SK-N-SH treated with all-trans-retinoic acid at 6 μM for 48 hours (cell line): ENCODE results near the gene HMGB4.

Experiments used
- ARNTL ChIP-seq: fragments of 450-650 bp; formaldehyde crosslinking; IDR thresholded peaks from 2 replicates; pipeline ENCODE4 v1.5.0; 2020; ENCODE audit warnings: low read depth, mild to moderate bottlenecking, moderate library complexity, borderline replicate concordance
- CSRNP3 ChIP-seq: fragments of 250-450 bp; sonication (Bioruptor Pico); IDR thresholded peaks from 2 replicates; pipeline ENCODE4 v1.5.1; 2021; ENCODE audit warnings: mild to moderate bottlenecking, moderate library complexity
- ISL1 ChIP-seq: fragments of 250-450 bp; sonication (Bioruptor Pico); IDR thresholded peaks from 2 replicates; pipeline ENCODE4 v2.1.2; 2022; ENCODE audit warnings: mild to moderate bottlenecking, moderate library complexity
- OSR1 ChIP-seq: fragments of 250-450 bp; sonication (Bioruptor Pico); IDR thresholded peaks from 2 replicates; pipeline ENCODE4 v1.8.0; 2022; ENCODE audit warnings: moderate library complexity, mild to moderate bottlenecking, inconsistent platforms
- PATZ1 ChIP-seq: fragments of 250-450 bp; sonication (Bioruptor Pico); IDR thresholded peaks from 2 replicates; pipeline ENCODE4 v1.8.0; 2020; ENCODE audit warnings: mild to moderate bottlenecking, moderate library complexity, borderline replicate concordance
- RARB ChIP-seq: fragments of 250-450 bp; sonication (Bioruptor Pico); IDR thresholded peaks from 2 replicates; pipeline ENCODE4 v1.8.0; 2021; ENCODE audit warnings: mild to moderate bottlenecking, moderate library complexity
- TSHZ2 ChIP-seq: fragments of 250-450 bp; sonication (Bioruptor Pico); IDR thresholded peaks from 2 replicates; pipeline ENCODE4 v1.5.0; 2020; ENCODE audit warnings: mild to moderate bottlenecking, moderate library complexity
- ZFP3 ChIP-seq: fragments of 250-450 bp; sonication (Bioruptor Pico); IDR thresholded peaks from 2 replicates; pipeline ENCODE4 v1.5.0; 2020; ENCODE audit warnings: mild to moderate bottlenecking, moderate library complexity
- ZFP30 ChIP-seq: fragments of 450-650 bp; formaldehyde crosslinking; IDR thresholded peaks from 2 replicates; pipeline ENCODE4 v1.5.0; 2022; ENCODE audit warnings: mild to moderate bottlenecking, moderate library complexity
- ZNF8 ChIP-seq: fragments of 450-650 bp; formaldehyde crosslinking; IDR thresholded peaks from 2 replicates; pipeline ENCODE4 v1.5.0; 2020; ENCODE audit warnings: mild to moderate bottlenecking, moderate library complexity

- TF ChIP-seq ARNTL (CRISPR knock-in tag) (no peak), ZFP30 (CRISPR knock-in tag) (no peak), TSHZ2 (CRISPR knock-in tag) (no peak), PATZ1 (CRISPR knock-in tag) (no peak), OSR1 (CRISPR knock-in tag) (no peak), ZNF8 (CRISPR knock-in tag) (no peak), ZFP3 (CRISPR knock-in tag) (no peak), ISL1 (no peak), CSRNP3 (no peak), RARB (CRISPR knock-in tag) (no peak)
Observed at GRCh38 chr1:33844166-33844565, 19.7 kb upstream of the HMGB4 start.
